ENCODE measurements around the gene ERGIC1.

Gene ERGIC1

GRCh38 chr5:172904643-172905345 is 70.7 kb downstream of the ERGIC1 start:
- peak; percentile 49 for DNase-seq

- DNase-seq, result no peak
Measured at GRCh38 chr5:172905346-172906140, 71.5 kb downstream of the ERGIC1 start.

GRCh38 chr5:172906436-172906835 is 72.4 kb downstream of the ERGIC1 start:
- DNase-seq, result no peak

DNA sequence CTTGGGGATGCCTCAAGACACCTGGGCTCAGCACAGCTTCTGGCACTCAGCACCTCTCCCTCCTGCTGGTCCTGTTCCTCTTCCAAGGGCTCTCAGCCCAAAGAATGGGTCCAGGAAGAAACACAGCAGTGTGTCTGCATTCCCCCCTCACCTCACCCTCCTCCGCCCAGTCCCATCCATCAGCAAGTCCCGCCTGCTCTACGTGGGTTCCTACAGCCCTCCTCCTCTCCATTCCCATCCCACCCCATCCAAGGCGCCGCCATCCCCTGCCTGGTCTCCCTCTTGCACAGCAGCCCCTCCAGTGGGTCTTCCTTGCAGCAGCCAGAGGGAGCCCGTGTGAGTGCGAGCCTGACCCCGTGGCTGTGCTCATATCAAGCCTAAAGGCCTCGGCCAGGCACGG is 72.8 kb downstream of the ERGIC1 start:
- no peak for DNase-seq

DNA sequence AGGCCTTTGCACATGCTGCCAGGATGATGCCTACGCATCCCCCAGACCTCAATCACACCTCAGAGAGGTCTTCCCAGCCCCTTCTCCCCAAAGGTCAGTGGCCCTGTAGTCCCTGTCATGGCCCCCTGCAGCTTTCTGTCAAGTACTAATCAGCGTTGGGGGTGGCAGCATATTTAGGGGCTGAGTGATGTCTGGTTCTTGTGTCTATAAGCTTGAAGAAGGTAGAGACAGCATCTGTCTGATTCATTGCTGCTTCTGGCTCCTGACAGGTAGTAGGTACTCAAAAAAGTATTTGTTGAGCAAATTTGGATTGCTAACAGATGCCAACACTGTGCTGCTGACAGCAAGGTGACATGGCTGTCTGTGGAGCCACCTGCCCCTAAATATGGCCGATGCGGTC is 73.6 kb downstream of the ERGIC1 start:
- no peak for DNase-seq

- no peak for DNase-seq
Measured at GRCh38 chr5:172908662-172909061, 74.6 kb downstream of the ERGIC1 start.

- no peak for DNase-seq
Measured at GRCh38 chr5:172909931-172910502, 76.0 kb downstream of the ERGIC1 start.

GRCh38 chr5:172910828-172911627 is 77.0 kb downstream of the ERGIC1 start:
- peak; percentile 76 for DNase-seq

- DNase-seq, result no peak
Measured at GRCh38 chr5:172911628-172911880, 77.5 kb downstream of the ERGIC1 start.

- no peak for DNase-seq
Measured at GRCh38 chr5:172911976-172912375, 77.9 kb downstream of the ERGIC1 start.

DNA sequence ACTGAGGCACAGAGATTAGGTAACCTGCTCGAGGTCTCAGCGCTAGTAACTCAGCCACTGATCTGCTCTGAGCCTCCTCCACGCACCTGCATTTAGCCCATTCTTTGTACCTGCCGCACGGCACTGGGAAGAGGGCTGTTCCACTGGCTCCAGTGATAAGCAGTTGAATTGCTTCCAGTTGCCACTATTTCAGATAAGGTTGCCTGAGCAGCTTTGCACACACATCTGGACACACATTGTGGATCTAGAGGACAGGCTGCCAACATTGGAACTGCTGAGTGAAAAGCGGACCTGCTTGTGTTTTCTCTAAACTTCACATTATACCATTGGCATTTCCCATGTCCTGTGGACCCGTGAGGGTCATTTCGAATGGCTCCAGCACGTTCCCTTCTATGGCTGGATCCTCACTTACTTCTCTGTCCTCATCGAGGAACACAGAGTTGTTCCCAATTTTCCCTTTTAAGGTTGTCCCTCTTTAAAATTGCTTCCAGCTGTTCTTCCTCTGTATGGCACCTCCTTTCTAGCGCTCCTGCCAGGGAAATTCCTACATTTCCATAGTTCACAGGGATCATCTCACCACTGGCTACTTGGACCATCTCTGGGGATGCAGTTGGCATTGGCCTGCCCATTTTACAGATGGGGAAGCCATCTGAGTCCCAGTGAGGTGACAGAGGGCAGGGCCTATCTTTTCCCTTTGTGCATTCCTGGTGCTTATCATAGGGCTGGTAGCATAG is 79.2 kb downstream of the ERGIC1 start:
- no peak for DNase-seq

GRCh38 chr5:172915514-172915913 is 81.5 kb downstream of the ERGIC1 start:
- DNase-seq, result no peak

- no peak for DNase-seq
Measured at GRCh38 chr5:172918421-172919371, 84.6 kb downstream of the ERGIC1 start.

- DNase-seq, result no peak
Measured at GRCh38 chr5:172919525-172920446, 85.7 kb downstream of the ERGIC1 start.

- peak; percentile 21 for DNase-seq
Measured at GRCh38 chr5:172920447-172920849, 86.4 kb downstream of the ERGIC1 start.

DNA sequence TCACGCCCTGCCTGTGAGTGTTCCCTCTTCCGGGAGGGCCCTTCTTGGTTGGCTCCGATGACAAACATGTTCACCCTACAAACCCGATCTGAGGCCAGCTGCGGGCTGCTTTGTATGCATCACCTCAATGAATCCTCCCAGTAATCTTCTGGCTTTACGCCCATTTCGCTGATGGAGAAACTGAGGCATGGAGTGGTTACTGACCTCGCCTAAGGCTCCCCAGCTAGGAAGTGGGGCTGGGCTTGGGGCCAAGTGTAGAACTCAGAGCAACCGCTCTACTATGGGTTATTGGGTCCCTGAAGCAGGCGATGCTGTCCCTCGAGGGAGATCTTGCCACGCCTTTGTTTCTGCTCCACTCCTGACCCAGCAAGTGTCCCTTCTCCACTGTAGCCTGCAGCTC is 86.9 kb downstream of the ERGIC1 start:
- DNase-seq, result no peak

- no peak for DNase-seq
Measured at GRCh38 chr5:172921906-172922305, 87.9 kb downstream of the ERGIC1 start.

GRCh38 chr5:172923539-172923938 is 89.5 kb downstream of the ERGIC1 start:
- no peak for DNase-seq

DNA sequence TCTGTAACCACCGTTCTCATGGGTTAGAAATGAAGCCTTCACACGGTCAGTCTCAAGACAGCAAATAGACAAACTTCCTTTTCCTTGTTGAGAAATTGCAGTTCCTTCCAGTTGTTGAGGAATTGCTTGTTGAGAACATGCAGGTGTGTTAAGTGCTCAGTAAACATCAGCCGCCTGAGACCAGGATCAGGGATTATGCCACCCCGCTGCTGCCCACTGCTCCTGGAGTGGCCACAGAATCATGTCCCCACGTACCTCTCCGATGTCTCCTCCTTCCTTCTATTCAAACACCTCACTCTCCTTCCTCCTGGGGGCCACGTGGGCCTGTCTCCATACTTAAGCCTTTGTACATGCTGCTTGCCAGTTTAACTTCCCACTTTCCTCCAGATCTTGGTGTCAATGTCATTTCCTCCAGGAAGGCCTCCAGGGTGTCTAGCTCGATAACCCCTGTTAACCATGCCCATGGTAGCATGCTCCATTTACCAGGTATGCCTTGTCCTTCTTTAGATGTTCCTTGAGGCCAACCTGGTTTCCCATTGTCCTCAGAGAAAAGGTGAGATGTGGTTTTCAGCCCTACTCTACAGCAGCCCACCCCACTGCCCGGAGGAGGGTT is 91.4 kb downstream of the ERGIC1 start:
- no peak for DNase-seq

DNA sequence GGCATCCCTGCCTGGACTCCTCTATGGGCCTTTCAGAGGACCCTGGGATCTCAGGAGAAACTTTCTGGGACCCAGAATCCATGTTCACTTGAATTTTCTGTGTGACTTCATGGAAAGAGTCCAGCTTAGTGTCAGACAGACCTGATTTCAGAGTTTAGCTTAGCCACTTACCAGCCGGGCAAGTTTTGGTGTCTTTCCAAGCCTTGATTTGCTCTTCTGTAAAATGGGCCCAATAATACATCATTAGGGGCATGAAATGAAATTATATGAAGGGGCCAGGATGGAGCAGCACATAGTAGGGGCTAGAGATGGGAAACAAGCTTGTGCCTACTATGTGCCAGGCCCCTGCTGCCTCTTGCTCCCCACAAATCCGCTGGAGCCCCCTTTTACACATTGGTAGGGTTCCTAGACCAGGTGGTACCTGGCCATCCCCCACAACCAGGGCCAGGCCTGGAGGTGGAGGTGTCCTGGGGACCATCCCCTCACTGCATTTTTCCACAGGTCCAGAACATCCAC is 92.0 kb downstream of the ERGIC1 start:
- no peak for DNase-seq

All from SHP77 treated with DMSO at 0.1 percent for 48 hours (cell line).